H1 (cell line): ENCODE data around the gene PTPRD. TPM values are rescaled to one million over a fixed set of nuclear protein-coding genes. Genes with fewer than 3 reads are reported as not detected.

Source experiments
- EGR1 ChIP-seq: IDR thresholded peaks from 2 replicates; pipeline ENCODE4 v1.6.1; 2011; ENCODE audit warnings: low read depth, low read length, borderline replicate concordance
- polyA plus RNA-seq, 7 experiments: library from polyadenylated mRNA; depleted of rRNA in 3 of 7; stranded (reverse) in 5 of 7; unstranded in 2 of 7; fragments of >200 nt in 5 of 7; fragments of 200-250 nt in 2 of 7; gene quantifications; 1 replicate in 5 of 7; 2 replicates in 1 of 7; 4 replicates in 1 of 7; pipeline versions ENCODE4 v1.2.1 to v1.2.3, GENCODE V29; 2011 to 2013; ENCODE audit warnings: missing spikeins in 2 of 7, mixed read lengths in 2 of 7
- total RNA-seq: library from RNA; stranded (reverse); fragmentation: NEBNext Ultra II Directional; extraction: Animal tissue kit (Norgen Biotek cat#: 25700); gene quantifications from 2 replicates; pipeline ENCODE4 v1.2.1, GENCODE V29; 2021

Gene PTPRD
- total and polyA plus RNA-seq, 2 of the 8 experiments (the other 6 are each of a cell fraction or from before 2014, with no cell fraction given) = 17.2 to 77.0 TPM

GRCh38 chr9:8420416-8420815 lies 2192.4 kb downstream of the PTPRD start (continued):
- no peak for TF ChIP-seq EGR1
